AG10803 (cell line): ENCODE measurements around the gene ZBTB43.
"Not testable (repeated sequence)": the region's sequence is repeated elsewhere in the genome, so short reads cannot be mapped to it uniquely, and the experiment has no call there.

Experiments used
- DNase-seq: peaks from one replicate; pipeline ENCODE4 v3.0.0; 2010; ENCODE audit warnings: low read depth
- H3K4me3 ChIP-seq: 2 replicates; pipeline ENCODE4 v1.5.1; 2011; ENCODE audit warnings: mild to moderate bottlenecking, low read length, control low read depth
- TF ChIP-seq, protein P1 (sequence below): conservative IDR thresholded peaks from 2 replicates; pipeline ENCODE4 v1.5.1; 2011; ENCODE audit warnings: mild to moderate bottlenecking, low read length, control low read depth, inconsistent platforms

Gene ZBTB43

DNA sequence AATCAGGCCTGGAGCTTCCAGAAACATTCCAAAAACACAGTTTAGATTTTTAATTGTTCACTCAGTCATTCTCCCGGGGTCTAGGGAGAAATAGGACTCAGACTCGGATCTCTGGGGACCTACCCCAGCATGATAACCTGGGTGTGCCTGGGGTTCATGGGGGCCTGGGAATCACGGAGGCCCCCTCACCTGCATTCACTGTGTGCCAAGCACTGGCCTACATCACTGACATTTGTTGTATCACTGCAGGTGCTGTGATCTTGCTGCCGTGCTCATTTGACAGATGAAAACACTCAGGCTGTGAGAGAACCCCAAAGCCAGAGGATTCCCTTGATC is 22.8 kb upstream of the ZBTB43 start:
- H3K4me3 ChIP-seq, result no peak overlapping the region
- TF ChIP-seq, protein P1, sequence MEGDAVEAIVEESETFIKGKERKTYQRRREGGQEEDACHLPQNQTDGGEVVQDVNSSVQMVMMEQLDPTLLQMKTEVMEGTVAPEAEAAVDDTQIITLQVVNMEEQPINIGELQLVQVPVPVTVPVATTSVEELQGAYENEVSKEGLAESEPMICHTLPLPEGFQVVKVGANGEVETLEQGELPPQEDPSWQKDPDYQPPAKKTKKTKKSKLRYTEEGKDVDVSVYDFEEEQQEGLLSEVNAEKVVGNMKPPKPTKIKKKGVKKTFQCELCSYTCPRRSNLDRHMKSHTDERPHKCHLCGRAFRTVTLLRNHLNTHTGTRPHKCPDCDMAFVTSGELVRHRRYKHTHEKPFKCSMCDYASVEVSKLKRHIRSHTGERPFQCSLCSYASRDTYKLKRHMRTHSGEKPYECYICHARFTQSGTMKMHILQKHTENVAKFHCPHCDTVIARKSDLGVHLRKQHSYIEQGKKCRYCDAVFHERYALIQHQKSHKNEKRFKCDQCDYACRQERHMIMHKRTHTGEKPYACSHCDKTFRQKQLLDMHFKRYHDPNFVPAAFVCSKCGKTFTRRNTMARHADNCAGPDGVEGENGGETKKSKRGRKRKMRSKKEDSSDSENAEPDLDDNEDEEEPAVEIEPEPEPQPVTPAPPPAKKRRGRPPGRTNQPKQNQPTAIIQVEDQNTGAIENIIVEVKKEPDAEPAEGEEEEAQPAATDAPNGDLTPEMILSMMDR, result no peak
- DNase-seq, result no peak

GRCh38 chr9:126783949-126784348 is 20.9 kb upstream of the ZBTB43 start:
- H3K4me3 ChIP-seq, result no peak overlapping the region
- no peak for DNase-seq
- TF ChIP-seq, protein P1, result no peak

GRCh38 chr9:126784401-126784800 is 20.4 kb upstream of the ZBTB43 start:
- TF ChIP-seq, protein P1, result no peak
- no peak overlapping the region for H3K4me3 ChIP-seq
- no peak for DNase-seq

- not testable (repeated sequence) for DNase-seq, H3K4me3 ChIP-seq
Measured at GRCh38 chr9:126784841-126785240, 20.0 kb upstream of the ZBTB43 start.

- no peak overlapping the region for H3K4me3 ChIP-seq
- TF ChIP-seq, protein P1, result no peak
Measured at GRCh38 chr9:126788046-126788445, 16.8 kb upstream of the ZBTB43 start.

DNA sequence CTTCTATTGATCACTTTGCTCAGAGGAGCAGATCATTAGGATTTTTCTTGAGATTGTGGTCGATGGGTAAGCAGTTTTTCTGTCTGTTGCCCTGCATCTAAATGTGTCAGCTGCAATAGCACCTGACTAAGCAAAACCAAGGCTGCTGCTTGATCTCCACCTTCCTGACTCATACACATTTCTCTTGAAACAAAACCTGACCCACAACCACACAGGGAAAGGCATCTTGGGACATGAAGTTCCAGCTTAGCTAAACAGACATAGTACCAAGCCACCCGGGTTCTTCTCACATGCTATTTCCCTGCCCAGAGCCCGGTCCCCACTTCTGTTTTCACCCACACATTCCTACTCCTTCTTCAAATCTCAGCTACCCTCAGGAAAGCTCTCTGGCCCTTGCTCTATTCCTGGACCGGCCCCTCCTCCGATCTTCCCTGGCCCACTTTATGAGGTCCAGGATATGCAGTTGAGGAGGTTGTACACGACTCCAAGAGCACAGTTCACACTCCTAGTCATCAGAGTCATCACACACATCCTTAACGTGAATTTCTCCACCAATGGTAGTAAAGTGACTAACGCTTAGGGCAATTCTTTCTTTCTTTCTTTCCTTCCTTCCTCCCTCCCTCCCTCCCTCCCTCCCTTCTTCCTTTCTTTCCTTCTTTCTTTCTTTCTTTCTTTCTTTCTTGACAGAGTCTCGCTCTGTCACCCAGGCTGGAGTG is 16.0 kb upstream of the ZBTB43 start:
- no peak for DNase-seq

More at GRCh38 chr9:126788046-126788445, 16.8 kb upstream of the ZBTB43 start:
- DNase-seq, result no peak

DNA sequence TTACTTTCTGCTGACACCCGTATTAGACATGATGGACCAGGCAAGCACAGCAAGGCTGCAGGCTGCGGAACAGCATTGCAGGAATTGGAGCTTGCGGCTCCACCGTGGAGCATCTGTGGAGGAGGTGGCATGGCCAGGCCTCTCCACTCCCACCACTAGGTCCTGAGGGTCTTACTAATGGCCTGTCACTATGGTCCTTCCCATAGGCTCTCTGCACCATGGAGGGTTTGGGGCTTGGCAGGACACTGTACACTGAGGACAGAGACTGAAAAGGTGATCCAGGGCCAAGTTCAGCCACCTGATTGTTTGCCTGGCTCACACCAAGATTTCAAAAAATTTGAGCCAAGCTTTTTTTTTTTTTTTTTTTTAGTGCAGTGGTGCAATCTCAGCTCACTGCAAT is 14.3 kb upstream of the ZBTB43 start:
- DNase-seq, result no peak
- no peak overlapping the region for H3K4me3 ChIP-seq
- TF ChIP-seq, protein P1, result no peak

More for the DNA sequence above, 16.0 kb upstream of the ZBTB43 start:
- TF ChIP-seq, protein P1, result no peak
- no peak overlapping the region for H3K4me3 ChIP-seq
